Ovary (tissue), 9 donors: Measurements from ENCODE around the gene PGA3. TPM values are rescaled to one million over a fixed set of nuclear protein-coding genes. Genes with fewer than 3 reads are reported as not detected.
"Not testable (repeated sequence)": the region's sequence is repeated elsewhere in the genome, so short reads cannot be mapped to it uniquely, and the experiment has no call there.

Source experiments
- DNase-seq, 5 donors: peaks; one replicate each; pipeline ENCODE4 v3.0.0-alpha.2; 2019 to 2020
- H3K27ac ChIP-seq, 2 donors: fragments of 200-600 bp; one replicate each; pipeline versions ENCODE4 v1.5.1 to v1.8.0; 2019 to 2022
- H3K27me3 ChIP-seq: fragments of 200-600 bp; one replicate; pipeline ENCODE4 v1.8.0; 2022
- H3K36me3 ChIP-seq: fragments of 200-600 bp; sonication (generic); one replicate; pipeline ENCODE4 v1.5.1; 2019
- H3K4me1 ChIP-seq: one replicate; pipeline ENCODE4 v1.8.1; 2013; ENCODE audit warnings: mild to moderate bottlenecking, moderate library complexity; ENCODE audit not compliant: insufficient read depth
- H3K4me3 ChIP-seq: fragments of 200-600 bp; sonication (generic); one replicate; pipeline ENCODE4 v1.5.1; 2017
- H3K9me3 ChIP-seq, 2 donors: fragments of 200-600 bp in 1 of 2; sonication (generic) in 1 of 2; one replicate each; pipeline versions ENCODE4 v1.5.1 to v1.8.1; 2013 to 2019; ENCODE audit warnings: mild to moderate bottlenecking in 1 of 2, moderate library complexity in 1 of 2
- WGBS, 3 donors: extraction: QIAGEN DNeasy Blood & Tissue Kit in 1 of 3; methylation state at CpG; one replicate each; pipeline versions ENCODE4 v1.1.5 to v1.1.7; 2013 to 2017; 5-methylcytosine and 5-hydroxymethylcytosine counted together
- intact Hi-C, 4 donors: fragments of 100-400 bp; cut with DNase I; formaldehyde crosslinking; loops; one replicate each; pipeline versions ENCODE4 v1.11.0 to v1.15.1; 2022 to 2023
- polyA plus RNA-seq, 2 donors: library from polyadenylated mRNA; stranded (reverse); fragments of 200-250 nt in 1 of 2; fragments of 350-450 nt in 1 of 2; fragmentation: Illumina TruSeq in 1 of 2; extraction: RNeasy Lipid Tissue Mini Kit (QIAGEN cat#74804) in 1 of 2; gene quantifications; one replicate each; pipeline ENCODE4 v1.2.3, GENCODE V29; 2013 to 2014
- total RNA-seq, 7 donors: library from RNA; depleted of rRNA in 2 of 7; stranded (reverse); fragments of >200 nt in 2 of 7; fragmentation: NEBNext Ultra II Directional in 3 of 7; extraction: Animal tissue kit (Norgen Biotek cat#: 25700) in 3 of 7; gene quantifications; one replicate each; pipeline versions ENCODE4 v1.1.0 to v1.2.4, GENCODE V29; 2016 to 2023
- donor health status: DM: no; HTN: no; CAD: no; lungs with moderate emphysema.
- donor health status: DM: no; HTN: no; CAD: no.
- donor health status: Bipolar disorder and iron deficiency.
- donor health status: DM: yes; HTN: yes; CAD: no.
- donor health status: DM: no; HTN: no; CAD: no.
- donor health status: DM: yes; HTN: yes; CAD: no.

The PGA3 gene
- total and polyA plus RNA-seq, 9 donors, result 0.38 to 4.3 (median 1.0) TPM; not detected in 2

GRCh38 chr11:61231033-61231432 lies 27.7 kb downstream of the PGA3 start:
- H3K4me1 ChIP-seq, intact Hi-C loops, H3K9me3 ChIP-seq, DNase-seq, H3K4me3 ChIP-seq, H3K36me3 ChIP-seq, H3K27ac ChIP-seq, H3K27me3 ChIP-seq: not testable (repeated sequence)
- no CpG with 5 or more reads among the region's 15 CpGs for WGBS, 3 donors

DNA sequence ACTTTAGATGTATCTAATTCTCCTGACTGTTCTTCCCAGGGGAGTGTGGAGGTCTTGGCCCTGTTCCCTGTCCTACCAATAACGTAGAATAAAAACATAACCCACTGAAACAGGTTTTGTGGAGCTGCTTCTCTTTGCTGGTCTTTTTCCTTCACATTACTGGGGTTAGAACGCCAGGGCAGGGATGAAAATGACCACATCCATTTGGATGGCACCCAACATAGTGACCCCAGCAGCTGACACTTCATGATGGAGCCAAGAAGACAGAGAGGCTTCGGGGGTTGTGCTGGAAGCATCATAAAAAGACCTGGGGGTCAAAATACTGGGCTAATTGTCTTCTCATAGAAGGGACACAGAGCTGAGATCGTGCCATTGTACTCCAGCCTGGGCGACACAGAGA lies 28.3 kb downstream of the PGA3 start:
- H3K27ac ChIP-seq, DNase-seq, H3K4me1 ChIP-seq, intact Hi-C loops, H3K27me3 ChIP-seq, H3K9me3 ChIP-seq, H3K4me3 ChIP-seq, H3K36me3 ChIP-seq: not testable (repeated sequence)
- no CpG with 5 or more reads among the region's 5 CpGs for WGBS, 3 donors

DNA sequence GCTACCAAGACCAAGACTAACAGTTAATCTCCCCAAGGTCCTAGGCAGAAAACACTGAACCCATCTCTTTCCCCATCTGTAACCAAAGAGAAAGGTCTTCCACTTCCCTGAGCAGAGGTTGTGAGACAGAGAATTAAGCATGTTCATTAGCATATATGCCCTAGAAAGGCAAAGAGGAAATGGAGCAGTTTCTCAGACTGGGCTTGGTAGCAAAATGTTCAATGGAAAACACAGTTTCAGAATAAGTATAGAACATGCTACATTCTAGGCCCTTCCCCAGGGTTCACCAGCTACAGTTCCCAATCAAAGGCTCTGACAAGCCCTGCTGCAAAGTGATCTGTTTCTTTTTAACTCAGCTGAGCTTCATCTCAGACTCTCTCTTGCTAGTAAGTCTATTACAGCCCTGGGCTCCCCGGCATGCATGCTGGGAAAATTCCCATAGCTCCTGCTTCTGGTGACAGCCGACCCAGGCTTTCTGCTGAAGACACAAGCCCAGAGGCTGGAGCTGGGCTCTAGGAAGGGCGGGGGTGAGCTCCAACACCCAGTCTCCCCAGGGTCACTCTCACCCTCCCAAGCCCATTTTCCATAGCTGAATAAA lies 29.3 kb downstream of the PGA3 start:
- DNase-seq, intact Hi-C loops, H3K4me3 ChIP-seq, H3K27me3 ChIP-seq, H3K9me3 ChIP-seq, H3K27ac ChIP-seq, H3K4me1 ChIP-seq, H3K36me3 ChIP-seq: not testable (repeated sequence)
- WGBS, 3 donors, result no CpG with 5 or more reads among the region's 3 CpGs

DNA sequence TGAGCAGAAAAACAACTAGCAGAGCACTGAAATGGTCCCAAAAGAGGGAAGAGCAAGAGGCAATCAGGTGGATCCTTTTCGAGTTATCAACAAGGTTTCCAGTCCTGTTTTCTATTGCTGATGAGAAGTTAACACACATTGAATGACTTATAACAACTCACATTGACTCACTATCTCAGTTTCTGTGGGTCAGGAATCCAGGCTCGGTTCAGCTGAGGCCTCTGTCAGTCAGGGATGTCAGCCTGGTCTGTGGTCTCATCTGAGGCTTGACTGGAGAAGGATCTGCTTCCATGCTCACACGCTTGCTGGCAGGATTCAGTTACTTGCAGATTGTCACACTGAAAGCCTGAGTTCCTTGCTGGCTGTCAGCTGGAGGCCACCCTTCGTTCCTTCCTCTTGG lies 33.8 kb downstream of the PGA3 start:
- intact Hi-C loops, H3K27me3 ChIP-seq, H3K36me3 ChIP-seq, H3K4me1 ChIP-seq, H3K9me3 ChIP-seq, H3K27ac ChIP-seq, DNase-seq, H3K4me3 ChIP-seq: not testable (repeated sequence)
- no CpG with 5 or more reads among the region's 4 CpGs for WGBS, 3 donors

DNA sequence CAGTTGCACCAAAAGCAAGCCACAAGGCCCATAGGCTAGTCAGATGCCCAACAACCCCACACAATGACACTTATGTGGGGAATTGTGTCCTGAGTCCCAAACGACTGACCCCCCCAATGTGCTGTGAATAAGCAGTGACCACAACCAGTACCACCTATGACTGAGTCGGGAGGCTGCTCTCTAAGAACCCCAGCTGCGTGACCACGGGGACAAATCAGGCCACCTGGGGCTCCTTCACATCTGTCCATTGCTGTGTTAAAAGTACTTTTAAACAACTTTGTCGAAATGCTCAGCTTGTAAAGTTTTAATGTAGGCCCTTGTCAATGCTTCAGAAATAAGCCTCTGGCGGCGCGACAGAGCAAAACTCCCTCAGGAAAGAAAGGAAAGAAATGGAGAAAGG lies 37.0 kb downstream of the PGA3 start:
- DNase-seq, H3K9me3 ChIP-seq, H3K4me3 ChIP-seq, intact Hi-C loops, H3K27ac ChIP-seq, H3K27me3 ChIP-seq, H3K4me1 ChIP-seq, H3K36me3 ChIP-seq: not testable (repeated sequence)
- 61 to 68% (median 65%) methylated on average over 8 of the region's 8 CpGs for whole genome bisulfite sequencing, 3 donors

DNA sequence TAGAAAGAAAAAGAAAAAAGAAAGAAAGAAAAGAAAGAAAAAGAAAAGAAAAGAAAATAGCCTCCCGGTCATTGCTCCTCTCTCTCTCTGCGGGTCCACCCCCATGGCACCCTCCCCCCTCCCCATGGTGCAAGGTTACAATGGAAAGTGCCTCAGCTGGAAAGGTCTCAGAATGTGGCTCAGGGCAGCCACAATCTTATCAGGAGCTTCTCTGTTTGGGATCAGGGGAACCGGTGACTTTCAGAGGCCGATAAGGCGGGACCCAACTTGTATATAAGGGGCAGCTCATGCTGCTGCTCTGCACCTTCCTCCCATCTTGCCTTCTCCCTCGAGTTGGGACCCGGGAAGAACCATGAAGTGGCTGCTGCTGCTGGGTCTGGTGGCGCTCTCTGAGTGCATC lies 37.6 kb downstream of the PGA3 start, which contains the start of gene PGA5:
PGA5 (plus strand) TSS at position 301 of the 400 bp plus-strand sequence; CDS start at position 353, 52 bp downstream.
- H3K4me1 ChIP-seq, H3K9me3 ChIP-seq, H3K27me3 ChIP-seq, DNase-seq, intact Hi-C loops, H3K27ac ChIP-seq, H3K4me3 ChIP-seq, H3K36me3 ChIP-seq: not testable (repeated sequence)
- no CpG with 5 or more reads among the region's 8 CpGs for WGBS, 3 donors

GRCh38 chr11:61241526-61241925 lies 38.2 kb downstream of the PGA3 start:
- H3K9me3 ChIP-seq, intact Hi-C loops, H3K27ac ChIP-seq, H3K4me3 ChIP-seq, H3K27me3 ChIP-seq, H3K4me1 ChIP-seq, DNase-seq, H3K36me3 ChIP-seq: not testable (repeated sequence)
- no CpG with 5 or more reads among the region's 5 CpGs for WGBS, 3 donors

DNA sequence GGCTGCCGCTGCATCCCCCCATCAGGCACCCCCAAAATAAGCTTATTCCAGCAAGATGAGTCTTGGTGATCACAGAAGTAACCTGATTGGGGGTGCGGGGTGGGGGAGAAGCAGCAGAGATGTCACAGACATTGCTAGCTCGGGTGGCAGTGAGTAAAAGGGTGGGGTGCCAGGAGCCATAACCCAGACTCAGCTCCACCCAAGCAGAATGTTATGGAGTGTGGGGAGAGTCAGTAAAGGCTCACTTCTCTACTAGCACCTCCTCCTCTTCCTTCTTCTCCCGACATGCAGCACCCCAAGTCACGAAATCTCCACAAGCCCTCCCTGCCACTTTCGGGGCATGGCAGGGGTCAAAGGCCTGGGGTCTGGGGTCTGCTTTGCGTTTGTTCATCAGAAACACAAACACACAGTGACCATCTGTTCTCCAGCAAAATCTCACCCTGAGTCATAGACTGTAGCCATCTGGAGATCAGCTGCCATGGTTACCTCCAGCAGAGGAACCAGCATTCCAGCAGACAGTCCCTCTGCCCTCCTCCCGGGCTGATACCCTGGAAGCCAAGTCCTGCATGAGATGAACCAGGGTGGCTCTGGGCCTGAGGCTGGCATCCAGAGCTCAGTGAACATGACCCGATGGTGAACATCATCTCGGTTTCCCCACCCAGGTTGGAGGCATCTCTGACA lies 42.1 kb downstream of the PGA3 start:
- DNase-seq, H3K27ac ChIP-seq, H3K27me3 ChIP-seq, H3K4me3 ChIP-seq, intact Hi-C loops, H3K36me3 ChIP-seq, H3K9me3 ChIP-seq, H3K4me1 ChIP-seq: not testable (repeated sequence)
- no CpG with 5 or more reads among the region's 10 CpGs for WGBS, 3 donors

GRCh38 chr11:61248071-61248470 lies 44.8 kb downstream of the PGA3 start:
- intact Hi-C loops, H3K9me3 ChIP-seq, H3K27me3 ChIP-seq, H3K36me3 ChIP-seq, H3K4me1 ChIP-seq, H3K27ac ChIP-seq, H3K4me3 ChIP-seq, DNase-seq: not testable (repeated sequence)
- WGBS, 3 donors, result 75 to 88% (median 79%) methylated on average over 9 of the region's 9 CpGs

DNA sequence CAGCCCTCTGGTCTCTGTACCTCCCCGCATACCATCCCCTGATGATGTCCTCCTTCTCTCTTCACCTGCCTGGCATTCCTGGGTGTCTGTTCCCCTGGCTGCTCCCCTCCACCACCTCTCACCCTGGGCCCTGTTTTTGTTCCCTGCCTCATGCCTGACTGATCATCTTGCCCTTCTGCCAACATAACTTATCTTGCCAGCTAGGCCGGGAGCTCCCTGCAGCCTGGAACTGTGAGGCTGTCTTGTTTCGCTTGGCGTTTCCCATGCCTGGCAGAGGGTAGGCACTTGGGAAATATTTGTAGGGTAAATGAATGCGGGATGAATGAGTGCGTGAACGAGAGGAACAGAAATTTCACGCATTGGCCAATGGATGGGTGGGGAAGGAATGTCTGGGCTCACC lies 45.9 kb downstream of the PGA3 start:
- H3K4me3 ChIP-seq, H3K27me3 ChIP-seq, H3K27ac ChIP-seq, H3K9me3 ChIP-seq, H3K4me1 ChIP-seq, intact Hi-C loops, H3K36me3 ChIP-seq, DNase-seq: not testable (repeated sequence)
- 88 to 91% (median 91%) methylated on average over 8 of the region's 8 CpGs for WGBS, 3 donors

GRCh38 chr11:61250796-61251765 lies 47.8 kb downstream of the PGA3 start:
- DNase-seq, result peak; percentile 54 to 82 (median 57)
- H3K4me1 ChIP-seq, H3K27ac ChIP-seq, H3K27me3 ChIP-seq, H3K9me3 ChIP-seq, H3K36me3 ChIP-seq, H3K4me3 ChIP-seq: not testable (repeated sequence)
- intact Hi-C loops, result loop anchor here in 2 of 4 donors (10.0 kb wide), 2 partner anchors 134 to 144 kb away; partner anchors contain the start of gene TMEM216 (in 1 of the 2)
- WGBS, 3 donors, result 25 to 37% (median 34%) methylated on average over 20 of the region's 20 CpGs
